Activated T-helper 2 cell treated with anti-CD3 and anti-CD28 coated beads, Interferon-gamma antibody, Interleukin-2, Interleukin-4, amounts not matched to agents 10 μg/mL and 5 μg/mL and 100 μg/mL, durations not matched to agents 14 hours and 24 hours and 36 hours (primary cell): ENCODE results near the gene SLC39A3. TPM values are rescaled to one million over a fixed set of nuclear protein-coding genes. Genes with fewer than 3 reads are reported as not detected.
"Not testable (repeated sequence)": the region's sequence is repeated elsewhere in the genome, so short reads cannot be mapped to it uniquely, and the experiment has no call there.

Experiments
- DNase-seq: peaks from one replicate; pipeline ENCODE4 v3.0.0; 2021; ENCODE audit warnings: low spot score
- H3K27ac Mint-ChIP-seq: one replicate; pipeline ENCODE4 v1.8.0; 2021; ENCODE audit warnings: mixed read lengths
- H3K27me3 Mint-ChIP-seq: one replicate; pipeline ENCODE4 v1.8.0; 2021; ENCODE audit warnings: low read depth, mixed read lengths
- H3K36me3 Mint-ChIP-seq: one replicate; pipeline ENCODE4 v1.8.0; 2021; ENCODE audit warnings: low read depth, mixed read lengths
- H3K4me1 Mint-ChIP-seq: one replicate; pipeline ENCODE4 v1.8.0; 2021; ENCODE audit warnings: low read depth, mixed read lengths
- H3K4me3 Mint-ChIP-seq: one replicate; pipeline ENCODE4 v1.8.0; 2021; ENCODE audit warnings: low read depth, mild to moderate bottlenecking, moderate library complexity, mixed read lengths
- H3K9me3 Mint-ChIP-seq: one replicate; pipeline ENCODE4 v1.8.0; 2021; ENCODE audit warnings: mixed read lengths
- intact Hi-C: fragments of 100-400 bp; cut with micrococcal nuclease; formaldehyde crosslinking; loops from one replicate; pipeline ENCODE4 v1.15.1; 2023
- total RNA-seq: library from RNA; stranded (reverse); gene quantifications from 2 replicates; pipeline ENCODE4 v1.2.3, GENCODE V29; 2022

The SLC39A3 gene
- total RNA-seq, 1 donor from 2014 or later = 39.4 TPM

DNA sequence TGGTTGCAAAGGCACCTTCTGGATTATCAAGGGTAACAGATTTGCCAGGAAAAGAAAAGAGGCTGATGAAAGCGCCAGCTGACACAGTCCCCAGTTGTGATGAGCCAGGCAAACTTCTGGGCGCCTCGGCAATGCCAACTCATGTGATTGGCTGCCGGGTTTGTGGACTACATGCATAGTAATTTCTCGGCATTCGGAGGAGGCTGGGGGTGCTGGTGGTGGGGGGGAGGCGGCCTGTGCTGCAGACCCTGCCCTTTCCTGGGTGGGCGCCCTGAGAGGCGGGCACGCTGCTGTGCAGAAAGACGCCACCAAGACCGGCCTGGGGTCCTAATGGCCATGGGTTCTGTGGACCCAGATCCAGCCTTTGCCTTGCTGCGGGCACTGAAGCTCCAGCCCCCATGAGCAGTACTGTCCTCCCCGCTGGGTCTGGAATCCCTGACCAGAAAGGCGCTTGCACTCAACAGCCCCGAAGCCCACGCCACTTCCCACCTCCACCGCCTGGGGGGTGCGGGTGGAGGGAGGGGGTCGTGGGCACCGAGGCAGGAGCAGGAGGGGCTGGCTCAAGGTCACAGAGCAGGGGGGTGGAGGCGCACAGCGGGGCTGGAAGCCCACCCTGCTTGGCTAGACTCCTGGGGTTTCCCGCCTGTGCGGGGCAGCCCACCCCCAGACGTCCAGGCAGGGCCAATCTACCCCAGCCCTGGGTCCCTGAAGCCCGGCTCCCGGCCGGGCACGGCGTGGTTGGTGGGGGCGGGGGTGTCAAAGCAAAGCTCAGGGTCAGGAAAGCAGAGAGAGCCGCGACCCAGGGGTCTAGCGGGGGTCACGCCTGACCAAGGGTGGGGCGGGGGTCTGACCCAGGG is 19.7 kb downstream of the SLC39A3 start:
- H3K36me3 Mint-ChIP-seq = peaks cover 3% of the 10 kb centered on the region
- H3K27me3 Mint-ChIP-seq = peaks cover 23% of the 10 kb centered on the region
- intact Hi-C loops = no loop called here
- no peak overlapping the region for H3K27ac Mint-ChIP-seq
- peaks cover 9% of the 10 kb centered on the region for H3K9me3 Mint-ChIP-seq
- H3K4me3 Mint-ChIP-seq = no peak overlapping the region
- no peak for DNase-seq
- H3K4me1 Mint-ChIP-seq = no peaks in the 10 kb centered on the region

DNA sequence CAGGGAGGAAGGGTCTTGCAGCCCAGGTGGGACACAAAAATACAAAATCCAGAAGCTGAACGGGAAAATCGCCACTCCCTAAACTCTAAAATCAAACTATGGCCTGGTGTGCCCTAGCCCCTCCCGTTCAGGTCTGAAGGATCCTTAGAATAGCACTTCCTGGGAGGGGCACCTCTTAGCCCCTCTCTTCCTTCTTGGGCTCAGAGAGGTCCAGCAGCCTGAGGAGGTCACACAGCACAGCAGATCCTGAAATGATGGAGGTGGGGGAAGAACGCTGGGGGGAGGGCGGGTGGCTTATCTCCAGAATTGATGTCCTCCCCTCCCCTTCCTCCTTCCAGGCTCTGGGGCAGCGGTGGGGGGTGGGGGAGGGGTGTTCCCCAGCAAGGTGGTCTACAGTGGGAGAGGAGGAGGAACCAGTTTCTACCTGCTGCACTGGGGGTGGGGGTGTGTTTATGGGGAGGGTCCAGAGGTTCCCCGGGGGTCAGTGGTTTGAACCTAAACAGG is 20.5 kb downstream of the SLC39A3 start:
- Mint-ChIP-seq H3K27ac (no peak overlapping the region), H3K36me3 (peaks cover 3% of the 10 kb centered on the region), H3K9me3 (peaks cover 11% of the 10 kb centered on the region), H3K27me3 (peaks cover 21% of the 10 kb centered on the region), H3K4me3 (no peak overlapping the region), H3K4me1 (no peaks in the 10 kb centered on the region)
- DNase-seq = no peak
- intact Hi-C loops = no loop called here

- peaks cover 20% of the 10 kb centered on the region for H3K27me3 Mint-ChIP-seq
- intact Hi-C loops = no loop called here
- no peak overlapping the region for H3K4me3 Mint-ChIP-seq
- no peaks in the 10 kb centered on the region for H3K4me1 Mint-ChIP-seq
- DNase-seq = no peak
- H3K36me3 Mint-ChIP-seq = peaks cover 3% of the 10 kb centered on the region
- peaks cover 11% of the 10 kb centered on the region for H3K9me3 Mint-ChIP-seq
- H3K27ac Mint-ChIP-seq = no peak overlapping the region
Measured at GRCh38 chr19:2717638-2718541, 21.9 kb downstream of the SLC39A3 start.

- intact Hi-C loops = no loop called here
- Mint-ChIP-seq H3K27ac (no peak overlapping the region), H3K36me3 (peaks cover 3% of the 10 kb centered on the region), H3K4me1 (no peaks in the 10 kb centered on the region), H3K9me3 (peaks cover 11% of the 10 kb centered on the region), H3K4me3 (no peak overlapping the region), H3K27me3 (peaks cover 16% of the 10 kb centered on the region)
- DNase-seq = no peak
Measured at GRCh38 chr19:2716722-2717637, 22.8 kb downstream of the SLC39A3 start.

- DNase-seq = no peak
- no peak overlapping the region for H3K4me3 Mint-ChIP-seq
- H3K4me1 Mint-ChIP-seq = no peaks in the 10 kb centered on the region
- H3K27me3 Mint-ChIP-seq = peaks cover 11% of the 10 kb centered on the region
- no peak overlapping the region for H3K27ac Mint-ChIP-seq
- intact Hi-C loops = no loop called here
- H3K9me3 Mint-ChIP-seq = peaks cover 11% of the 10 kb centered on the region
- peaks cover 3% of the 10 kb centered on the region for H3K36me3 Mint-ChIP-seq
Measured at GRCh38 chr19:2716275-2716650, 23.6 kb downstream of the SLC39A3 start.

GRCh38 chr19:2715470-2716274 is 24.1 kb downstream of the SLC39A3 start:
- peaks cover 11% of the 10 kb centered on the region for H3K27me3 Mint-ChIP-seq
- H3K4me3 Mint-ChIP-seq = no peak overlapping the region
- intact Hi-C loops = no loop called here
- peaks cover 11% of the 10 kb centered on the region for H3K9me3 Mint-ChIP-seq
- H3K4me1 Mint-ChIP-seq = no peaks in the 10 kb centered on the region
- H3K27ac Mint-ChIP-seq = no peak overlapping the region
- no peak for DNase-seq
- H3K36me3 Mint-ChIP-seq = peaks cover 3% of the 10 kb centered on the region

DNA sequence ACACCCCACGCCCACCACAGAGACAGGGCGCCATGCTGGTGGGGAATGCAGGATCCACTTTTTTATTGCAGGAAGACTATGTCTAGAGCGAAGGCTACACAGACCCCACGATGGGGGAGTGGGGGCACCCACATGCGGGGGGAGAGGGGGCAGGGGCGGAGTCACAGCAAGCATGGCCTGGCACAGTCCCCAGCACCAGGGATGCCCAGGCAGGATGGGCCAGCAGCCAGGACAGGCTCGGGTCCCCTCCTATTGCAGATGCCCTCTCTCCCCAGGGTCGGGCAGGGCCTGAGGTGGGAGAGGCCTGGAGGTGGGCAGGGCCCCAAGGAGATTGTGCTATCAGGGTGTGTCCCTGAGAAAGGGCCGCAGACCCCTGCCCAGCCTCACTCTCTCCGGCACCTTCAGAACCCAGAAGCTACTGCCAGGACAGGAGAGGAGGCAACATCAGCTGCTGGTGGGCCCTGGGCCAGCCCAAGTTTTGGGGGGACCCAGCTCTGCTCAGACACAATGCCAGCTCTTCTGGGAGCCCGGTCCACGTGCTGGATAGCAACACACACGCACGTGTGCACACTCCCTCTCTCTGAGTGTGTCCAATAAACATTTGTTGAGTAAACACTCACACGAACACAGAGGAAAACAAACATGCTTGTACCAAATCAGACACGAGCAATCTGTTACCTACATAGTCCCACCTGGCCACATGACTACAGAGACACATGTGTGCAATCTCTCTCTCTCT is 25.1 kb downstream of the SLC39A3 start:
- no peak overlapping the region for H3K4me3 Mint-ChIP-seq
- no peaks in the 10 kb centered on the region for H3K4me1 Mint-ChIP-seq
- intact Hi-C loops = no loop called here

GRCh38 chr19:2714102-2714501 is 25.7 kb downstream of the SLC39A3 start:
- H3K27ac Mint-ChIP-seq, H3K4me1 Mint-ChIP-seq, H3K27me3 Mint-ChIP-seq, H3K4me3 Mint-ChIP-seq, intact Hi-C loops, H3K36me3 Mint-ChIP-seq, DNase-seq: not testable (repeated sequence)
- peaks cover 11% of the 10 kb centered on the region for H3K9me3 Mint-ChIP-seq

More for the DNA sequence above, 25.1 kb downstream of the SLC39A3 start:
- Mint-ChIP-seq H3K36me3 (peaks cover 3% of the 10 kb centered on the region), H3K9me3 (peaks cover 11% of the 10 kb centered on the region), H3K27ac (no peak overlapping the region), H3K27me3 (peaks cover 7% of the 10 kb centered on the region)
- no peak for DNase-seq

DNA sequence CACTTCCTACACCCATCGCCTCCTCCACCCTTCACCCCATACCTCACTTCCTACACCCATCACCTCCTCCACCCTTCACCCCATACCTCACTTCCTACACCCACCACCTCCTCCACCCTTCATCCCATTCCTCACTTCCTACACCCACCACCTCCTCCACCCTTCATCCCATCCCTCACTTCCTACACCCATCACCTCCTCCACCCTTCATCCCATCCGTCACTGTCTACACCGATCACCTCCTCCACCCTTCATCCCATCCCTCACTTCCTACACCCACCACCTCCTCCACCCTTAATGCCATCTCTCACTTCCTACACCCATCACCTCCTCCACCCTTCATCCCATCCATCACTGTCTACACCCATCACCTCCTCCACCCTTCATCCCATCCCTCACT is 26.6 kb downstream of the SLC39A3 start:
- H3K27ac Mint-ChIP-seq, intact Hi-C loops, H3K4me1 Mint-ChIP-seq, H3K4me3 Mint-ChIP-seq, DNase-seq, H3K36me3 Mint-ChIP-seq, H3K27me3 Mint-ChIP-seq: not testable (repeated sequence)
- peaks cover 11% of the 10 kb centered on the region for H3K9me3 Mint-ChIP-seq

GRCh38 chr19:2711875-2712205 is 28.0 kb downstream of the SLC39A3 start:
- H3K4me3 Mint-ChIP-seq = no peak overlapping the region
- peaks cover 3% of the 10 kb centered on the region for H3K36me3 Mint-ChIP-seq
- peaks cover 11% of the 10 kb centered on the region for H3K9me3 Mint-ChIP-seq
- no peak for DNase-seq
- no peak overlapping the region for H3K27ac Mint-ChIP-seq
- H3K4me1 Mint-ChIP-seq = no peaks in the 10 kb centered on the region
- no peaks in the 10 kb centered on the region for H3K27me3 Mint-ChIP-seq
- intact Hi-C loops = no loop called here

DNA sequence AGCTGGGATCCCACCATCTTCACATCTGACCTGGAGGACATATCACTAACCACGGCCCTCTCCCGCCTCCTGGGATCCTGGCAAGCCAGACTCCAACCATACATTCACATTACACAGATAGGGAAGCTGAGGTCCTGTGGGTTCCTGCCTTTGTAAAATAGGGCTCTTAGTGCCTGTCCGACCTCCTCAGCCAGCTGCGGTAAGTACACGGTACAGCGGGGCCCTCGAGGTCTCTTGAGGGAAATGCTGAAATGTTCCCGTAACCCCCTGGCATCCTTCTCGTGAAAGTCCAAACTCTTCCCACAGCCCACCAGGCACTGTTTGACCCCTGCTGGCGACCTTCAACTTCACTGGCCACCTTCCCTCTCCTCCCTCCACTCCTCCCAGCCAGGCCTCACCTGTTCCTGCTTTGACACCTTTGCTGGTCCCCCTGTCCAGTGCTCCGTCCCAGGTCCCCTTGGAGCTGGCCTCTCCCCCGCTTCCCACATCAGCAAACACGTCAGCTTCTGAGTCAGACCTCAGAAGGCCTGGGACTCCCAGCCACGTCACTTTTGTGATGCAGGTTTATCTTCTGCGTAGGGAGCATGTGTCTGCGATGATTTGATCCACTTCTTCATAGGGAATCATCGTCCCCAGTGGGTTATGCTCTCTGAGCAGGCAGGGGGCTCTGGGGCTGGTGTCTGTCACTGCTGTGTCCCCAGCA is 28.5 kb downstream of the SLC39A3 start:
- Mint-ChIP-seq H3K27me3 (no peaks in the 10 kb centered on the region), H3K4me1 (no peaks in the 10 kb centered on the region), H3K4me3 (no peak overlapping the region), H3K36me3 (peaks cover 3% of the 10 kb centered on the region), H3K27ac (no peak overlapping the region), H3K9me3 (peaks cover 11% of the 10 kb centered on the region)
- DNase-seq = no peak
- intact Hi-C loops = no loop called here
